Measurements from ENCODE around the gene ITGBL1. TPM values are rescaled to one million over a fixed set of nuclear protein-coding genes. Genes with fewer than 3 reads are reported as not detected.

The ITGBL1 gene
- total RNA-seq, 4 donors from 2014 or later: 0.83 to 28.0 (median 3.0) TPM

- no peaks in the 10 kb centered on the region for H3K27me3 ChIP-seq
- no peak for DNase-seq
- intact Hi-C loops (cut with DNase I): no loop called here
- 82 to 94% methylated on average over 2 of the region's 2 CpGs for WGBS, 2 donors
- no peaks in the 10 kb centered on the region for H3K4me1 ChIP-seq
- H3K36me3 ChIP-seq: no peaks in the 10 kb centered on the region
- H3K4me3 ChIP-seq: no peak overlapping the region
- H3K9me3 ChIP-seq: no peaks in the 10 kb centered on the region
- no peak for TF ChIP-seq POLR2A (IDR thresholded peaks at IDR 0.05)
- no peak for TF ChIP-seq CTCF (IDR thresholded peaks at IDR 0.05)
- H3K27ac ChIP-seq: no peak overlapping the region
Measured at GRCh38 chr13:101660711-101661110, 208.2 kb downstream of the ITGBL1 start.

GRCh38 chr13:101661839-101662238 lies 209.4 kb downstream of the ITGBL1 start:
- no peaks in the 10 kb centered on the region for H3K9me3 ChIP-seq
- TF ChIP-seq CTCF (IDR thresholded peaks at IDR 0.05) (no peak), POLR2A (IDR thresholded peaks at IDR 0.05) (no peak)
- no peak for DNase-seq
- no peak overlapping the region for H3K4me3 ChIP-seq
- no peaks in the 10 kb centered on the region for H3K27me3 ChIP-seq
- intact Hi-C loops (cut with DNase I): no loop called here
- 13 to 27% methylated on average over 4 of the region's 4 CpGs for WGBS, 2 donors
- H3K27ac ChIP-seq: no peak overlapping the region
- H3K36me3 ChIP-seq: no peaks in the 10 kb centered on the region
- H3K4me1 ChIP-seq: no peaks in the 10 kb centered on the region

GRCh38 chr13:101673360-101674105 lies 221.1 kb downstream of the ITGBL1 start:
- H3K27me3 ChIP-seq: no peaks in the 10 kb centered on the region
- H3K9me3 ChIP-seq: no peaks in the 10 kb centered on the region
- DNase-seq: no peak
- H3K27ac ChIP-seq: no peak overlapping the region
- WGBS, 2 donors: 51 to 55% methylated on average over 4 of the region's 4 CpGs
- no peaks in the 10 kb centered on the region for H3K4me1 ChIP-seq
- TF ChIP-seq CTCF (IDR thresholded peaks at IDR 0.05) (no peak), POLR2A (IDR thresholded peaks at IDR 0.05) (no peak)
- no peaks in the 10 kb centered on the region for H3K36me3 ChIP-seq
- H3K4me3 ChIP-seq: no peak overlapping the region
- intact Hi-C loops (cut with DNase I): no loop called here

- intact Hi-C loops (cut with DNase I): no loop called here
- no peak overlapping the region for H3K4me3 ChIP-seq
- no peak overlapping the region for H3K27ac ChIP-seq
- no peak for DNase-seq
- no peaks in the 10 kb centered on the region for H3K9me3 ChIP-seq
- no peaks in the 10 kb centered on the region for H3K36me3 ChIP-seq
- no peaks in the 10 kb centered on the region for H3K4me1 ChIP-seq
- no peak for TF ChIP-seq POLR2A (IDR thresholded peaks at IDR 0.05)
- no peak for TF ChIP-seq CTCF (IDR thresholded peaks at IDR 0.05)
- no peaks in the 10 kb centered on the region for H3K27me3 ChIP-seq
Measured at GRCh38 chr13:101681834-101682233, 229.4 kb downstream of the ITGBL1 start.

GRCh38 chr13:101686003-101686402 lies 233.5 kb downstream of the ITGBL1 start:
- WGBS, 2 donors: 45 to 90% methylated on average over 2 of the region's 2 CpGs
- H3K9me3 ChIP-seq: no peaks in the 10 kb centered on the region
- intact Hi-C loops (cut with DNase I): no loop called here
- H3K36me3 ChIP-seq: no peaks in the 10 kb centered on the region
- no peaks in the 10 kb centered on the region for H3K27me3 ChIP-seq
- no peak overlapping the region for H3K27ac ChIP-seq
- no peak for DNase-seq
- TF ChIP-seq CTCF (IDR thresholded peaks at IDR 0.05) (no peak), POLR2A (IDR thresholded peaks at IDR 0.05) (no peak)
- H3K4me1 ChIP-seq: no peaks in the 10 kb centered on the region
- no peak overlapping the region for H3K4me3 ChIP-seq
